DMS153 treated with DMSO at 0.1 percent for 48 hours (cell line): ENCODE data around the gene KCTD16.

Experiments used
- DNase-seq: peaks from one replicate; lab custom pipeline; 2025; ENCODE audit not compliant: unreplicated experiment; lab: John Stamatoyannopoulos, UW

Gene KCTD16

DNA sequence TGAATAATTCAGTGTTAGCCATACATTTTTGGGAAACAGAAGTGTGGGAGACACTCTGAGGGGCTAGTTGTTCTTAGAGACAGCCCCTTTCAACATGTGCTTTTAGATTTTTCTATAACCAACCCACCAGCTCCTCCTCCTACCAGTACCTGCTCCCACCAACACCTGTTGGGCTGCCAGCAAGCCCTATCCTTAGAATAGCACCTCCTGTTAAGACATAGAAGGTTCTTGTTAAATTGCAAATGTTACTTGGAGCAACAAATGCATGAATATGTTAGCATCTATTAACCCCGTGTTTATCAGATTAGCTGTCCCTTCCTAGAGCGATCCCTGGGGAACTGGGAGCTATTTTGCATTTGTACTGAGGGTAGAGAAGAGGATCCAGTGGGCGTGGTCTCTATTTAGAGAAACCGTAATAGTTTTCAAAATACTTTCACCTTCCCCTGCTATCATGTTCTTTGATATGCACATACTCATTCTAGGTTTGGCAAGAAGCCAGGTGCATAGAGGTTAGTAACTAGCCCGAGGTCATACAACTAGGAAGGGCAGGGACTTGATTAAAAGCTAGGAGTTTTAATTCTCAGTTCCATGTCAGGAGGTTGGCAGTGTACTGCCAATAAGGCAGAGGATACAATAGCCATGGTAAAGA, 334.4 kb downstream of the KCTD16 start:
- no peak for DNase-seq

- DNase-seq = no peak
These were observed 340.3 kb downstream of the KCTD16 start for GRCh38 chr5:144510845-144511579.

DNA sequence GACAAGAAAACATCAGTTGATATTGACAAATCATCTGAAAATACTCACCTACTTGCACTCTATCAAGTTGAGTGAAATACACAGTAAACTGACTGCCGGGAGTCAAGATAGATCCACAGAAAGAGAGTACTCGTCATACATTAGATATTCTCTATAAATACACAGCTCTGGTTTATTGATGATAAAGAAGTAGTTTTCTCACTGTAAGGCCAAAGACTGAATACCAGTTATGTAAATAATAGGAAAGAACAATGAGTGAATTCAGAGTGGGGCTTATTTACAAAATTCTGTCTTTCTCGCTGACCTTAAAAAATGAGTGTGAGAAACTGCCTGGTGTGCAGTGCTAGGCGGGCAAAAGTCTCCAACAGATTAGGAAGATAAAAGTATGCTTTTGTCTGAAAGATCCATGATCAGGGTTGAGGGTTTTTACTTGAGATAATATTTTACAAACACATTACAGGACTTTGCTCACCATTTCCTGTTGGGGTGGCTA, 341.0 kb downstream of the KCTD16 start:
- no peak for DNase-seq

DNA sequence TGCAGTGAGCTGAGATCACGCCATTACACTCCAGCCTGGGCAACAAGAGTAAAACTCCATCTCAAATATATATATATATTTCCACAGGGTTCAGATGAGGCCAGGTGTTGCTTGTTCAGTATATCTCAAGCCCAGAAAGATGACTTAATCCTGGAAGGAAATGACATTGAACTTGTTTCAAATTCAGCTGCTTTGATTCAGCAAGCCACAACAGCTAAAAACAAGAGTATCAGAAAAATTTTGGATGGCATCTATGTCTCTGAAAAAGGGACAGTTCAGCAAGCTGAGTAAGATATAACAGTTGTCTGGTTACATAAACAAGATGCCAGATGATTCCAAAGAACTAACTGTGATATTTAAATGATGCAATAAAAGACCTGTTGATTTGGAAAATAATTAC, 352.0 kb downstream of the KCTD16 start:
- no peak for DNase-seq

DNA sequence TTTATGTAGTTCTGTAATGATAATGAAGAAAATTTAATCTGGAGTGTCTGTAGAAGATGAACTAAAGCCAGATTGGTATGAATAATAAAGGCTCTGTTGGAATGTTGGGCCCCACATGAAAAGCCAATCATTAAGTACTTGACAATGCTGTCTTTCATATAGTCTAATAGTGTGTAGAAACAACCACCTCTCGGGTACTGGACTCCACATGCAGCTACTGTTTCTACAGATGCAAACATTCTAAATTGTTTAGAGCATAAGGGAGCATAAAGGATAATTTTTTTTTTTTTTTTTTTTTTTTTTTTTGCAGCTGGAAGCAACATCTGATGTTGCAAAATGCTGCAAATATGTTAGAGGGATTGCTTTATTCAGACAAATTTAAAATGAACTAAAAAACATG, 354.3 kb downstream of the KCTD16 start:
- no peak for DNase-seq

DNA sequence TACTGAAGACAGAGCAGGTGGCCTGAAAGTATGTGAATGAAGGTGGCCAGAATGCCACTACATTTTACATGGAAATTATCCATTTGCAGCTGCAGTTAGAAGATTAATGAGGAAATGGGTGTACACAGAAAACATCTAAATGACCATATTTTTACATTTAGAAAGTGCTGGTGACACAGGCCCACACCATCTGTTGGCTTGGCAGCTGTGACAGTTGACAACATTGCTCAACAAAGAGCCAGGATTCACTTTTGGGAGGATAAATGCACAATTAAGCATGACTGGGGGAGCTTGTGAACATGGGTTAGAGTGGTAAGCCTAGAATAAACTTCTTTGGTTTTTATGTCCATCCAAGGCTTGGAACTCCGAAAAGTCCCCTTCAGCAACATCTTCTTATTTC, 360.5 kb downstream of the KCTD16 start:
- DNase-seq = no peak
